RWPE1 (cell line): ENCODE data around the gene TBC1D19.
A peak's percentile ranks its signal among the peaks of the same experiment; 100 is the strongest.

Source experiments
- CTCF ChIA-PET: fragments of 350-600 bp; sonication (Branson Sonifier 250); formaldehyde crosslinking; extraction: SDS; loops from one replicate; lab custom pipeline; 2021; lab: Yijun Ruan, JAX
- POLR2A ChIA-PET: fragments of 400-600 bp; formaldehyde crosslinking; extraction: SDS; loops from one replicate; lab custom pipeline; 2020; ENCODE audit warnings: antibody characterized with exemption; ENCODE audit not compliant: low non-redundant PET; lab: Yijun Ruan, JAX
- DNase-seq: peaks from one replicate; pipeline ENCODE4 v3.0.0; 2012; ENCODE audit warnings: low spot score
- H3K27ac ChIP-seq: fragments of 450-650 bp; 2 replicates; pipeline ENCODE4 v1.5.1; 2017
- TF ChIP-seq, protein P1 (sequence below): fragments of 450-650 bp; conservative IDR thresholded peaks from 2 replicates; pipeline ENCODE4 v1.5.1; 2017; ENCODE audit warnings: low read depth, mild to moderate bottlenecking

TBC1D19 gene

DNA sequence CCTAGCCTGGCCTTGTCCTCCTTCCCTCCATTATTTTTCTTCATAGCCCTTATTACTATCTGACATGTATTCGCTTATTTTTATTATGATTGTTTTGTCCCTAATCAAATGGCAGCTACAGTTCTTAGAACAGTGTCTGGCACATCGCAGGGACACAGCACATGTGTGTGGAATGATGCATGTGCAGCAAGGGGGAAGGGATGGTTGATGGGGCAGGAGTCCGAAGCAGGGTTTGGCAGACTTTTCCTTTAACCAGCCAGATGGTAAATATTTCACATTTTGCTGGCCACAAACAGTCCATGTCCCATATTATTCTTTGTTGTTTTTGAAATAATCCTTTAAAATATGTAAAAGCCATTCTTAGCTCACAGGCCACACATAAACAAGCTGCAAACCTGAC is 148.5 kb downstream of the TBC1D19 start:
- DNase-seq = no peak
- ChIA-PET POLR2A (no interaction called here), CTCF (interaction anchor here (0.6 kb wide), 1 partner anchor 964 kb away, joined by 3 read pairs; no protein-coding TSS in a partner anchor)
- H3K27ac ChIP-seq = no peak overlapping the region
- TF ChIP-seq, protein P1, sequence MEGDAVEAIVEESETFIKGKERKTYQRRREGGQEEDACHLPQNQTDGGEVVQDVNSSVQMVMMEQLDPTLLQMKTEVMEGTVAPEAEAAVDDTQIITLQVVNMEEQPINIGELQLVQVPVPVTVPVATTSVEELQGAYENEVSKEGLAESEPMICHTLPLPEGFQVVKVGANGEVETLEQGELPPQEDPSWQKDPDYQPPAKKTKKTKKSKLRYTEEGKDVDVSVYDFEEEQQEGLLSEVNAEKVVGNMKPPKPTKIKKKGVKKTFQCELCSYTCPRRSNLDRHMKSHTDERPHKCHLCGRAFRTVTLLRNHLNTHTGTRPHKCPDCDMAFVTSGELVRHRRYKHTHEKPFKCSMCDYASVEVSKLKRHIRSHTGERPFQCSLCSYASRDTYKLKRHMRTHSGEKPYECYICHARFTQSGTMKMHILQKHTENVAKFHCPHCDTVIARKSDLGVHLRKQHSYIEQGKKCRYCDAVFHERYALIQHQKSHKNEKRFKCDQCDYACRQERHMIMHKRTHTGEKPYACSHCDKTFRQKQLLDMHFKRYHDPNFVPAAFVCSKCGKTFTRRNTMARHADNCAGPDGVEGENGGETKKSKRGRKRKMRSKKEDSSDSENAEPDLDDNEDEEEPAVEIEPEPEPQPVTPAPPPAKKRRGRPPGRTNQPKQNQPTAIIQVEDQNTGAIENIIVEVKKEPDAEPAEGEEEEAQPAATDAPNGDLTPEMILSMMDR = no peak

DNA sequence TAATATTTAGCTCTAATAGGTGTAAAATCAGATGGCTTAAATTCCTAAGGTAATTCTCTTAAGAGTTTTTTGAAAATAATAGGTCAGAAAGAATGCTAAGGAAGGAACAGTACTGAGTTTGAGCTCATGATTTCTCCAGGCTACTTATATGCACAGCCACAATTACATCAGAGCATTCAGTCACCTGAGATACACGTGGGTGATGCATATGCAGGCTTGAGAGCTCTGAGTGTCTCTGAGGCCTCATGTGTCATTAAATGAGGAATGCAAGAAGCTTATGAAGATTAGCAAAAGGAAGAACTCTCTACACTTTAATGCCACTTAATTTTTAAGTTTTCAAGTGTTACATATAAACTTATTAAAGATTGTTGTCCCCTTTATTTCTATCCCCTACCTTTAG is 152.7 kb downstream of the TBC1D19 start:
- H3K27ac ChIP-seq = no peak overlapping the region
- TF ChIP-seq, protein P1 = no peak
- ChIA-PET CTCF (no interaction called here), POLR2A (no interaction called here)
- peak; percentile 5 for DNase-seq

DNA sequence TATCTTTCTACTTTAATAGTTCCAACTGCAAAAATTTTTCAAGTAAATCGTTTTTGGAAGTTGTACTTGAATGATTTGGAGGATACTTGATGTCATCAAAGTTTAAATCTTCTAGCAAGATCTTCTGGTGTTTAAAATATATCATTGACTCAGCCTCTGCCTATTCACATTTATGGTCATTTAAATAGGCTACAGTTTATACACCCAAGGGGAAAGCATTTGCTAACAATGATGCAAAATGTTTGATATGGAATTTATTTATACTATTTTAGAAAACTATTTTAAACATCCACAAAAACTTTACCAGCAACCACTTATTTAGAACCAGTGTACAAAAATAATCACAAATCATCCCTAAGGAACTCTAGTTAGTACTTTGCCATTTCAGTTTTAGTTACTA is 153.5 kb downstream of the TBC1D19 start:
- CTCF ChIA-PET = no interaction called here
- TF ChIP-seq, protein P1 = no peak

DNA sequence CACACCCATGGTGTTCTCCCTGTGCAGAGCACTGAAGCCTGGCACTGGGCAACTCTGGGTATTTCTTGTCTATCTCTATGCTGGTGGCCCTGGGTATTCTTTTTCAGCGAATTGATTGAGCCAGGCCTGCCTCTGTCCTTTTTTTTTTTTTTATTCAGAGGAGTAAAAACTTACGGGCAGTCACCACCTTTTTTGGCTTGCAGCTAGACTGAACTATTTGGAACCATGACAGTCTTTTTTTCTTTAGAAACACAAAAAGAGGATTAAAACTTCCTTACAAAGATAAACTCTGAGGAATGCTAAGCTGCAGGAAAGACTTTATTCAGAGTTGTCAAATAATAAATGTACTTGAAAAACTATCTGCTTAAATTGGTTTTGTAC is 157.6 kb downstream of the TBC1D19 start:
- TF ChIP-seq, protein P1 = no peak
- ChIA-PET POLR2A (no interaction called here), CTCF (no interaction called here)
- no peak for DNase-seq
- H3K27ac ChIP-seq = no peak overlapping the region

More for the DNA sequence above, 153.5 kb downstream of the TBC1D19 start:
- DNase-seq = no peak
- POLR2A ChIA-PET = no interaction called here
- no peak overlapping the region for H3K27ac ChIP-seq

DNA sequence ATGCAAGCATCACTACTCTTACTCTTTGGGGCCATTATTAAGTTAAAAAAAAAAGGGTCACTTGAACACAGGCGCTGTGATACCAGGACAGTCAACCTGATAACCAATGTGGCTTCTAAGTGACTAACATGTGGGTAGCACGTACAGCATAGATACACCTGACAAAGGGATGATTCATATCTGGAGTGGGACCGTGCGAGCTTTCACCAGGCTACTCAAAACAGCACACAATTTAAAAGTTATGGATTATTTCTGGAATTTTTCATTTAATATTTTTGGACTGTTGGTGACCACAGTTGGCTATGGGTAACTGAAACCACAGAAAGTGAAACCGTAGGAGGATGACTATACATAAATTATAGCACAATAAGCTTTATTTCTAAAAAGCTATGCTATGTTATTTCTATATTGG is 162.9 kb downstream of the TBC1D19 start:
- ChIA-PET CTCF (no interaction called here), POLR2A (interaction anchor here (0.7 kb wide), 1 partner anchor 33 kb away, joined by 5 read pairs; no protein-coding TSS in a partner anchor)
- DNase-seq = no peak
- TF ChIP-seq, protein P1 = no peak
- H3K27ac ChIP-seq = no peak overlapping the region

DNA sequence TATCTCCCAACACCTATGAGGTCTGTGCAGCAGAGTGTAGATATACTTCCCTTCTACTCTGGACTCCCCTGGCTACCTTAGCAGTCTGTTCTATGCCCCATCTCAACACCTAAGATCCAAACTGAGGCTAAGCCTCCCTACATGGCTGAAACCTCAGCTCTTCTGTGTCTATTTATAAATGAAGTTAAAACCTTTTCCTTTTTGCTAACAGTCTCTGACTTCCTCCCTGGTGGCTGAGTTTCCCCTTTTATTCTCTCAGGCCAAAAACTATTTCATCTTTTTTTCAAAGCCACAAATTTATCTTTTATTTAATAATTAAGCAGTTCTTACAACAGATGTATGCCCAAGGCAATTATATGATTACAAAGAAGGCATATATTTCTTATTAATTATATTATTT is 164.9 kb downstream of the TBC1D19 start:
- DNase-seq = no peak
- TF ChIP-seq, protein P1 = no peak
- ChIA-PET CTCF (no interaction called here), POLR2A (no interaction called here)
- no peak overlapping the region for H3K27ac ChIP-seq
